Thyroid gland (tissue), 4 donors: ENCODE measurements around the gene WDR6.

Experiments used
- CTCF ChIP-seq, 6 experiments: fragments of 200-600 bp in 3 of 6; fragments of 450-650 bp in 3 of 6; sonication (generic) in 3 of 6; IDR thresholded peaks; one replicate each; pipeline ENCODE4 v1.5.1; 2016 to 2019; ENCODE audit warnings: antibody characterized with exemption in 6 of 6, mild to moderate bottlenecking in 2 of 6, inconsistent platforms in 1 of 6, moderate library complexity in 1 of 6
- POLR2A ChIP-seq, 2 donors: fragments of 450-650 bp; IDR thresholded peaks; one replicate each; pipeline ENCODE4 v1.6.1; 2017; ENCODE audit warnings: antibody characterized with exemption in 2 of 2, mild to moderate bottlenecking in 2 of 2, moderate library complexity in 1 of 2

GRCh38 chr3:49005998-49006397 is 1.2 kb upstream of the WDR6 start:
- TF ChIP-seq CTCF (IDR thresholded peaks at IDR 0.05) (no peak), POLR2A (IDR thresholded peaks at IDR 0.05) (no peak)
